ENCODE measurements around the gene CCDC28A.

DNA sequence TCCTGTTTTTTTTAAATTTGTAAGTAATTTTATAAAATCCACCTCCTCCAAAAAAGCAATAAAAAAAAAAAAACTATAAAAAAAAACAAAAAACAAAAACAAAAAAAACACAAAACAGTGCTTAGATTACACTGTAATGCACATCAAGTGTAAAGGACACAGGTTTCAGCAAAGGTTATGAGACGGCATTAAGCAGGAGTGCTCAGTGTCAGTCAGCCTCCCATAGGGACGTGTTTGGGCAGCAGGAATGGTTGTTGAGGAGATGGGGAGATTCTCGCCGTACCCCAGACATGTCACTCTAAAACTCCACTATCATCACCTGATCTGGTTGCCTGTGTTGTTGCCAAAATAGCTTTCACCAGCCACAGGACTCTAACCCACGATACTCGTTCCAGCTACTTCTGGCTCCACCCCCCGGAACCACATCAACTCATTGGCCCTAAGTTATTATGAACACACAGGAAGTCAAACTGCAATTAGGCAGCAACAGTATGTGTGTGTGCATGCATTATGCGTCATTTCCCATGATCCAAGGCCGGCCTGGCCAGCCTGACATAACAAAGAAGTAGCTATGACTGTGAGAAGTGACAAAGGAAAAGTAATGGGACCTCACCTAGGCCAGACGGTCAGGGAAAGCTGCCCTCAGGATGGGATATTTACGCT lies 51.0 kb downstream of the CCDC28A start:
- TF ChIP-seq POLR2A (IDR thresholded peaks at IDR 0.05; ENCODE audit: borderline replicate concordance, extremely low read depth, insufficient read depth, insufficient read length) = no peak
- TF ChIP-seq EZH2 (IDR thresholded peaks at IDR 0.05) = no peak
- TF ChIP-seq, protein P1, sequence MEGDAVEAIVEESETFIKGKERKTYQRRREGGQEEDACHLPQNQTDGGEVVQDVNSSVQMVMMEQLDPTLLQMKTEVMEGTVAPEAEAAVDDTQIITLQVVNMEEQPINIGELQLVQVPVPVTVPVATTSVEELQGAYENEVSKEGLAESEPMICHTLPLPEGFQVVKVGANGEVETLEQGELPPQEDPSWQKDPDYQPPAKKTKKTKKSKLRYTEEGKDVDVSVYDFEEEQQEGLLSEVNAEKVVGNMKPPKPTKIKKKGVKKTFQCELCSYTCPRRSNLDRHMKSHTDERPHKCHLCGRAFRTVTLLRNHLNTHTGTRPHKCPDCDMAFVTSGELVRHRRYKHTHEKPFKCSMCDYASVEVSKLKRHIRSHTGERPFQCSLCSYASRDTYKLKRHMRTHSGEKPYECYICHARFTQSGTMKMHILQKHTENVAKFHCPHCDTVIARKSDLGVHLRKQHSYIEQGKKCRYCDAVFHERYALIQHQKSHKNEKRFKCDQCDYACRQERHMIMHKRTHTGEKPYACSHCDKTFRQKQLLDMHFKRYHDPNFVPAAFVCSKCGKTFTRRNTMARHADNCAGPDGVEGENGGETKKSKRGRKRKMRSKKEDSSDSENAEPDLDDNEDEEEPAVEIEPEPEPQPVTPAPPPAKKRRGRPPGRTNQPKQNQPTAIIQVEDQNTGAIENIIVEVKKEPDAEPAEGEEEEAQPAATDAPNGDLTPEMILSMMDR (IDR thresholded peaks at IDR 0.05 in 2 of 3, conservative IDR thresholded peaks at IDR 0.05 in 1 of 3; ENCODE audit: borderline replicate concordance in 1 of 3, insufficient read depth in 1 of 3, low read depth in 2 of 3, low read length in 2 of 3) = no peak

Data from HCT116 (cell line).